Loucy (cell line): Measurements from ENCODE around the gene OR2A42.
"Not testable (repeated sequence)": the region's sequence is repeated elsewhere in the genome, so short reads cannot be mapped to it uniquely, and the experiment has no call there.

Experiments used
- H2AFZ ChIP-seq: fragments of 200-600 bp; sonication (generic); 2 replicates; pipeline ENCODE4 v1.6.0; 2016; ENCODE audit warnings: antibody characterized with exemption, mild to moderate bottlenecking, low read length, moderate library complexity
- H3F3A ChIP-seq: fragments of 200-600 bp; 2 replicates; pipeline ENCODE4 v1.6.0; 2016; ENCODE audit warnings: antibody characterized with exemption, low read depth, mild to moderate bottlenecking
- H3K27me3 ChIP-seq: fragments of 200-600 bp; sonication (generic); 2 replicates; pipeline ENCODE4 v1.6.1; 2014; ENCODE audit warnings: low read length, mild to moderate bottlenecking; ENCODE audit not compliant: insufficient read depth, poor library complexity, severe bottlenecking
- H3K36me3 ChIP-seq: fragments of 200-600 bp; sonication (generic); 2 replicates; pipeline ENCODE4 v1.6.1; 2016; ENCODE audit warnings: low read length; ENCODE audit not compliant: insufficient read depth
- H3K4me1 ChIP-seq: fragments of 200-600 bp; sonication (generic); 2 replicates; pipeline ENCODE4 v1.5.1; 2014; ENCODE audit warnings: low read length, mild to moderate bottlenecking; ENCODE audit not compliant: insufficient read depth, poor library complexity, severe bottlenecking
- H3K4me2 ChIP-seq: fragments of 200-600 bp; sonication (generic); 2 replicates; pipeline ENCODE4 v1.6.0; 2014; ENCODE audit warnings: antibody characterized with exemption, low read length, low read depth, mild to moderate bottlenecking; ENCODE audit not compliant: poor library complexity, severe bottlenecking
- H3K4me3 ChIP-seq: fragments of 200-600 bp; sonication (generic); 2 replicates; pipeline ENCODE4 v1.5.1; 2014; ENCODE audit warnings: low read length, mild to moderate bottlenecking, mixed read lengths; ENCODE audit not compliant: poor library complexity, severe bottlenecking
- H3K79me2 ChIP-seq: fragments of 200-600 bp; sonication (generic); 2 replicates; pipeline ENCODE4 v1.6.1; 2014; ENCODE audit warnings: low read length; ENCODE audit not compliant: insufficient read depth
- H3K9ac ChIP-seq: fragments of 200-600 bp; sonication (generic); 2 replicates; pipeline ENCODE4 v1.6.0; 2014; ENCODE audit warnings: mild to moderate bottlenecking, low read depth, low read length, moderate library complexity; ENCODE audit not compliant: poor library complexity, severe bottlenecking
- H3K9me2 ChIP-seq: fragments of 200-600 bp; sonication (generic); replicated peaks from 2 replicates; pipeline ENCODE4 v1.6.1; 2016; ENCODE audit warnings: low read depth, low read length, mixed read lengths
- H3K9me3 ChIP-seq: fragments of 200-600 bp; sonication (generic); 2 replicates; pipeline ENCODE4 v1.6.1; 2014; ENCODE audit warnings: mild to moderate bottlenecking, antibody characterized with exemption, low read length, low read depth; ENCODE audit not compliant: insufficient read depth
- H4K20me1 ChIP-seq: fragments of 200-600 bp; sonication (generic); 2 replicates; pipeline ENCODE4 v1.6.0; 2014; ENCODE audit warnings: antibody characterized with exemption, low read length, mild to moderate bottlenecking; ENCODE audit not compliant: insufficient read depth, poor library complexity, severe bottlenecking
- EZH2phosphoT487 ChIP-seq: fragments of 200-600 bp; IDR thresholded peaks from 2 replicates; pipeline ENCODE4 v1.6.1; 2018; ENCODE audit warnings: antibody characterized with exemption, mild to moderate bottlenecking, moderate library complexity, borderline replicate concordance
- TF ChIP-seq, protein P1 (sequence below): fragments of 200-600 bp; sonication (generic); conservative IDR thresholded peaks from 2 replicates; pipeline ENCODE4 v1.5.1; 2014; ENCODE audit warnings: mild to moderate bottlenecking, antibody characterized with exemption, low read length

The OR2A42 gene

DNA sequence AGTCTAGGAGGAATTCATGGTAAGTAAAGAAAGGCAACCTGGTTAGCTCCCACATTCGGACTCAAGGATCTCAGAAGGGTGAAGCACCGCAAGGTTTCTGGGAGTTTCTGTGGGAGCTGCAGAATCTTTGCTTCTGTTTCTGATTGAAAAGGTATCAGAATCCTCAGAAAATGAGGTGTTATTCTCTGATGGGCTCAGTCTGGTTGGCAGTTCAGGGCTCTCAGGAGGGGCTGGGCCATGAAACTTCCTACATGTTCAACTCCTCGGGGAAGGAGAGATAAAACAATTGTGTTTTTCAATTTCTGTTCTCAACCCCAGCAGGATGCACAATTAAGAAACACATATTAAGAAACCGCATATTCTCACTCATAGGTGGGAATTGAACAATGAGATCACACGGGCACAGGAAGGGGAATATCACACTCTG is 16.1 kb upstream of the OR2A42 start:
- Histone ChIP-seq H4K20me1 (no peaks in the 10 kb centered on the region), H3K4me3 (no peak overlapping the region), H3K9ac (no peak overlapping the region), H3K4me2 (no peak overlapping the region), H2AFZ (no peak overlapping the region), H3K36me3 (no peaks in the 10 kb centered on the region), H3K4me1 (no peaks in the 10 kb centered on the region), H3K79me2 (no peaks in the 10 kb centered on the region), H3F3A (no peaks in the 10 kb centered on the region), H3K27me3 (no peaks in the 10 kb centered on the region), H3K9me2 (no peaks in the 10 kb centered on the region), H3K9me3 (no peaks in the 10 kb centered on the region)
- no peak for TF ChIP-seq EZH2phosphoT487
- TF ChIP-seq, protein P1, sequence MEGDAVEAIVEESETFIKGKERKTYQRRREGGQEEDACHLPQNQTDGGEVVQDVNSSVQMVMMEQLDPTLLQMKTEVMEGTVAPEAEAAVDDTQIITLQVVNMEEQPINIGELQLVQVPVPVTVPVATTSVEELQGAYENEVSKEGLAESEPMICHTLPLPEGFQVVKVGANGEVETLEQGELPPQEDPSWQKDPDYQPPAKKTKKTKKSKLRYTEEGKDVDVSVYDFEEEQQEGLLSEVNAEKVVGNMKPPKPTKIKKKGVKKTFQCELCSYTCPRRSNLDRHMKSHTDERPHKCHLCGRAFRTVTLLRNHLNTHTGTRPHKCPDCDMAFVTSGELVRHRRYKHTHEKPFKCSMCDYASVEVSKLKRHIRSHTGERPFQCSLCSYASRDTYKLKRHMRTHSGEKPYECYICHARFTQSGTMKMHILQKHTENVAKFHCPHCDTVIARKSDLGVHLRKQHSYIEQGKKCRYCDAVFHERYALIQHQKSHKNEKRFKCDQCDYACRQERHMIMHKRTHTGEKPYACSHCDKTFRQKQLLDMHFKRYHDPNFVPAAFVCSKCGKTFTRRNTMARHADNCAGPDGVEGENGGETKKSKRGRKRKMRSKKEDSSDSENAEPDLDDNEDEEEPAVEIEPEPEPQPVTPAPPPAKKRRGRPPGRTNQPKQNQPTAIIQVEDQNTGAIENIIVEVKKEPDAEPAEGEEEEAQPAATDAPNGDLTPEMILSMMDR: no peak

DNA sequence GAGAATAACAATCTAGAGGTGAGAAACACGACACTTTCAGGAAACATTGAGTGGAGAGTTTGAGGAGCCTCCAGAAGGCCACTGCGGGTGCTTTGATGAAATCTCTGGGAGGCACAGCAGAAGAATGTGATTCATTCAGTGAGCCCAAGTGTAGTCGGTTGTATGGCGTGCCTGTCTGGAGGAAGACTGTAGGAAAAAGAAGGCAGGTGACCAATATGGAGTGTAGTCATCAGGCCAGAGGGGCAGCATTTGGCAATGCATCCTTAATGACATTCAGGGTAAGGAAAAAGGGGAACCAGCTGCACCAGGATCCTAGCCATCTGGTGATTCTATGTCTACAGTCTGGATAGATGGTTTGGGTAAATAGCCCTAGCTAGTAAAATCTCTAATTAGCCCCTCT is 12.9 kb upstream of the OR2A42 start:
- not testable (repeated sequence) for H3K79me2 ChIP-seq, H3K9me3 ChIP-seq, H4K20me1 ChIP-seq, H2AFZ ChIP-seq, H3K36me3 ChIP-seq, H3K27me3 ChIP-seq, H3K4me2 ChIP-seq, H3F3A ChIP-seq, H3K9ac ChIP-seq, H3K9me2 ChIP-seq, H3K4me1 ChIP-seq, H3K4me3 ChIP-seq

DNA sequence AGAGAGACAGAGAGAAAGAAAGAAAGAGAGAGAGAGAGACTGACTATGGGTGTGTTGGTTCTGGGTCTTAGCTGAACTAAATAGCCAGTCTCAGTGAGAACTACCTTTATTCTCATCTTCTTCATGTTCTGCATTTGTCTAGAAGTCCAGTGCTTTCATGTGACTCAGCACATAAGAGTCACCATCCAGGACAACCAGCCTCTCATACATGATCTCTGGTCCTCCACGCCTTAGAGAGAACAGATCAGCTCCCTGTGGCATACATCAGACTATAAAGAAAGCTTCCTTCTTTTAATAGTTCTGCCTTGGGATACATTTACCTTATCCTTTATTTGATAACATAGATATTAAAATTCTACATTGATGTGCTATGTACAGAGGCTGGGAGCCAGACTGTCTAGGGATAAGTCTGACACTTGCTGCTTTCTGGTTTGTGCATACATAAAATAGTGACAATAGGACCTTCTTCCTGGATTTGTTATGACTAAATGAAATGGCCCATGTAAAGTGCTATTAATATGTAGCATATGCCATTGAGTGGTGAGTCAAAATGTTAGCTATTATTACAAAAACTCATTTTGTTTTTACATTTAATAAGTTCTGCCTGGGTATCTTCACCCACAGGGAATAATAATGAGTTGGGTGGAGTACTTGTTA is 8.4 kb upstream of the OR2A42 start:
- H3K9me3 ChIP-seq, H3K4me1 ChIP-seq, H3K27me3 ChIP-seq, H3K79me2 ChIP-seq, H3K9ac ChIP-seq, H3F3A ChIP-seq, H3K9me2 ChIP-seq, H3K36me3 ChIP-seq, H2AFZ ChIP-seq, H3K4me2 ChIP-seq, H4K20me1 ChIP-seq, H3K4me3 ChIP-seq: not testable (repeated sequence)

DNA sequence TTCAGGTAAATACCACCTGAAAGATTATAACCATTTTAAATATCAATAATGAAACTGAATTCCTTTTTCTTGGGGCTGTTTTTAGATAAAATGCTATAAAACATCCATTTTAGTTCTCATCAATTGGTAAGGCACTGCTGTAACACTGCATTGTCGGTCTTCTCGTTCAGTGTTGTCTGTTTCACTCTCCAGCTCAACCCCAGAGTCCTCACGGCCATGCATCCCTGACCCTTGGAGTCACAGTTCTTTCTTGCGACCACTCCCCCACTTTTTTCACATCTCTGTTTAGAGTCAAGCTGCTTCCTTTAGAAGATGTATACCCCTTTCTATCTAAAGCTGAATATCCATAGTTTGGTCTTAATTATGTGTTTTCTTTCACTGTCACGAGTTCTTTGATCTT is 7.6 kb upstream of the OR2A42 start:
- not testable (repeated sequence) for H4K20me1 ChIP-seq, H2AFZ ChIP-seq, H3K4me1 ChIP-seq, H3K4me3 ChIP-seq, H3F3A ChIP-seq, H3K36me3 ChIP-seq, H3K4me2 ChIP-seq, H3K27me3 ChIP-seq, H3K79me2 ChIP-seq, H3K9me3 ChIP-seq, H3K9me2 ChIP-seq, H3K9ac ChIP-seq

DNA sequence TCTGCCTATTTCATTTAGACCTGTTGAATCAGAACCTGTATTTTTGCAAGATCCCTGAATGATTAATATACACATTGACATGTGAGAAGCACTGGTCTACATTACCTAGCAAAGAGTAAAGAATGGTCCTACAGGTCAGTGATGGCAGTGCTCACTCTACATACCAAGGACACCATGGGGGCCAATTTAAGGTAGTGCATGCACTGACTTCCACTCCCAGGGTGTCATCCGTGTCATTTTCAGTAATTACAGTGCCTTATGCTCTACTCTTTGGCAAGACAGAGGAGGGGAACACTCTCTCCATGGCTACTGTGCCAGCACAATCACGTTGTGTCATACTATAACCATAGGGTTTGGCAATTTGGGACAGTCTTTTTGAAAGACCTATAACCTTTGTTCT is 6.0 kb upstream of the OR2A42 start:
- H3K4me3 ChIP-seq, H3K4me1 ChIP-seq, H3K9me2 ChIP-seq, H4K20me1 ChIP-seq, H3K4me2 ChIP-seq, H2AFZ ChIP-seq, H3K9ac ChIP-seq, H3K79me2 ChIP-seq, H3K9me3 ChIP-seq, H3F3A ChIP-seq, H3K27me3 ChIP-seq, H3K36me3 ChIP-seq: not testable (repeated sequence)

DNA sequence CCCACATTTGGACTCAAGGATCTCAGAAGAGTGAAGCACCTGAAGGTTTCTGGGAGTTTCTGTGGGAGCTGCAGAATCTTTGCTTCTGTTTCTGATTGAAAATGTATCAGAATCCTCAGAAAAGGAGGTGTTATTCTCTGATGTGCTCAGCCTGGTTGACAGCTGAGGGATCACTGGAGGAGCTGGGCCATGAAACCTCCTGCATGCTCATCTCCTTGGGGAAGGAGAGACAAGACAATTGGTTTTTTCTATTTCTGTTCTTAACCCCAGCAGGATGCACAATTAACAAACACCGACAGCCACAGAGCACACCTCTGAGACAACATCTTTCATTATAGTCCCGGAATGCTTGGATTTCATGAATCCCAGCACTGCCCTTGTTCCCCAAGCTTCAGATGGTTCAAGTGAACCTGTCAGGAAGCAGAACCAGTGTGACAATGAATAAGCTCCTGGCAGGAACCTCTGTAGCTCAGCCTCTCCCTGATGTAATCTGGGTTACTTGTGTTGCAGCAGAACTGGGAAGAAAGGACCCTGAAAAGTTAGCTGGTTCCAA is 799 bp downstream of the OR2A42 start:
- not testable (repeated sequence) for H3K27me3 ChIP-seq, H4K20me1 ChIP-seq, H3K79me2 ChIP-seq, H3K36me3 ChIP-seq, H3K9me2 ChIP-seq, H3K4me2 ChIP-seq, H2AFZ ChIP-seq, H3K4me1 ChIP-seq, H3F3A ChIP-seq, H3K4me3 ChIP-seq, H3K9ac ChIP-seq, H3K9me3 ChIP-seq

DNA sequence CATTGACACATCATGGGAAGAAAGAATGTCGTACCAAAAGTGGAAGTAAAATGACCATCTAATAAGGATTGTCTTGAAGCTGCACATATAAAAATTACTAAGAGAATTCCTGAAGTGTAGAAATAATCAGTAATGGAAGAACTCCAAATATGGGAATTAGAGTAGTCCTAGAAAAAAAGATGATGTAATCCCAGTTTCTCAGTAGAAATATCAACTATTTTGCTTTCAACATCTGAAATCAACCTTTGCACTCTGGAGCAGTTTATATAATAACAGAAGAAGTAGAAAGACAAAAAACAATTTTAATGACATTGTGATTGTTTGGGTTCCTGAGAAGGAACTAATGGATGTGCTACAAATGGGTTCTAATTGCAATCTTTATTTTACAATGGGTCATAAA is 6.4 kb downstream of the OR2A42 start:
- H3K4me3 ChIP-seq, H3K27me3 ChIP-seq, H3K4me1 ChIP-seq, H3K36me3 ChIP-seq, H3K9me2 ChIP-seq, H3K9me3 ChIP-seq, H3K4me2 ChIP-seq, H3F3A ChIP-seq, H2AFZ ChIP-seq, H3K9ac ChIP-seq, H3K79me2 ChIP-seq, H4K20me1 ChIP-seq: not testable (repeated sequence)
